Prostate gland (tissue), 2 donors: ENCODE results near the gene NDUFV1.

Source experiments
- CTCF ChIP-seq, 4 experiments: fragments of 200-600 bp in 2 of 4; fragments of 450-650 bp in 2 of 4; sonication (generic) in 2 of 4; IDR thresholded peaks; 1 replicate in 3 of 4; 2 replicates in 1 of 4; pipeline ENCODE4 v1.5.1; 2016 to 2019; ENCODE audit warnings: antibody characterized with exemption in 4 of 4, mild to moderate bottlenecking in 2 of 4, moderate library complexity in 2 of 4
- POLR2A ChIP-seq: fragments of 450-650 bp; IDR thresholded peaks from one replicate; pipeline ENCODE4 v1.6.1; 2016; ENCODE audit warnings: antibody characterized with exemption, mild to moderate bottlenecking
- POLR2AphosphoS5 ChIP-seq: sonication (generic); formaldehyde crosslinking; IDR thresholded peaks from one replicate; pipeline ENCODE4 v1.6.1; 2017; ENCODE audit warnings: antibody characterized with exemption

DNA sequence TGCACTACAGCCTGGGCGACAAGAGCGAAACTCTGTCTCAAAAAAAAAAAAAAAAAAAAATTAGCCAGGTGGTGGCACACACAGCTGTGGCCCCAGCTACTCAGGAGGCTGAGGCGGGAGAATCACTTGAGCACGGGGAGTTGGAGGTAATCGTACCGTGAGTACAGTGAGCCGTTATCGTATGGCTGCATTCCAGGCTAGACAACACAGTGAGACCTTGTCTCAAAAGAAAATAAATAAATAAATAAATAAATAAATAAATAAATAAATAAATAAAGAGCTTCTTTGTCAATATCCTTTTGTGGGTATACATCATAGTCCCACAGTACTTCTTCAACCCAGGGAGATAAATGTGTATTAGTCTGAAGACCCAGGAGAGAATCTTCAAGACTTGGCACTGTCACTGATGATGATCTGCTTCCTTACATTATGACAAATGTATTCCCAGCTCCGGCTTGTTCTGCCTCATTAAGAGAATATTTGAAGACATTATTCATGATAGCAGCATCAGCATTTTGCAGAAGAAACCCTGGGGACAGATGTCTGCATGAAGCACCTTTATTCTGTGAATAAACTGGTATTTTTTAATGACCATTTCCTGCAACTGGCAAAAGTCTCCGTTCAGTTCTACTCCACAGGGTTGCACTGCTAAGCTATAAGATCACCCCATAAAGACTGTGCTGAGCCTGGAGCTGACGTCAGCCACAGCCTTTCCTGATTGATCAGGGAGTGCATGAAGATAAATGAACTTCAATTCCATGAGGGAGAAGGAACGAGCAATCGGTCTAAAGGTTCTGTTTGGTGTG, 45.4 kb downstream of the NDUFV1 start:
- no peak for TF ChIP-seq CTCF (IDR thresholded peaks at IDR 0.05)
- TF ChIP-seq POLR2AphosphoS5: no peak
- TF ChIP-seq POLR2A: no peak
